ENCODE measurements around the gene C3orf49.

The C3orf49 gene

GRCh38 chr3:63818282-63819150 lies 583 bp upstream of the C3orf49 start:
- TF ChIP-seq NFIC (IDR thresholded peaks at IDR 0.05) (0 out of 2 replicates have a peak, but pooled peaks have one; percentile 12), TEAD4 (IDR thresholded peaks at IDR 0.05) (no peak), RAD21 (IDR thresholded peaks at IDR 0.05; ENCODE audit: low read depth) (peak; percentile 78)

- TF ChIP-seq TCF12 (IDR thresholded peaks at IDR 0.05; ENCODE audit: low read depth) (no peak), YY1 (IDR thresholded peaks at IDR 0.05; ENCODE audit: low read depth) (no peak), EP300 (IDR thresholded peaks at IDR 0.05; ENCODE audit: borderline replicate concordance) (no peak), RAD21 (IDR thresholded peaks at IDR 0.05; ENCODE audit: low read depth) (no peak), ZBTB7A (IDR thresholded peaks at IDR 0.05; ENCODE audit: low read depth) (no peak), NFIC (IDR thresholded peaks at IDR 0.05) (no peak), FOXM1 (IDR thresholded peaks at IDR 0.05; ENCODE audit: borderline replicate concordance, low read depth) (no peak), CREB1 (IDR thresholded peaks at IDR 0.05; ENCODE audit: low read depth) (no peak), TEAD4 (IDR thresholded peaks at IDR 0.05) (no peak), MAX (IDR thresholded peaks at IDR 0.05) (no peak), REST (IDR thresholded peaks at IDR 0.05; ENCODE audit: low read depth) (no peak), CEBPB (IDR thresholded peaks at IDR 0.05) (no peak), EGR1 (IDR thresholded peaks at IDR 0.05) (no peak), TAF1 (IDR thresholded peaks at IDR 0.05; ENCODE audit: low read depth) (no peak), USF1 (IDR thresholded peaks at IDR 0.05) (no peak)
Measured at GRCh38 chr3:63824309-63824708, 5.2 kb downstream of the C3orf49 start.

GRCh38 chr3:63830526-63830925 lies 11.4 kb downstream of the C3orf49 start:
- TF ChIP-seq EGR1 (IDR thresholded peaks at IDR 0.05) (no peak), NFIC (IDR thresholded peaks at IDR 0.05) (no peak), CREB1 (IDR thresholded peaks at IDR 0.05; ENCODE audit: low read depth) (no peak), REST (IDR thresholded peaks at IDR 0.05; ENCODE audit: low read depth) (no peak), MAX (IDR thresholded peaks at IDR 0.05) (no peak), CEBPB (IDR thresholded peaks at IDR 0.05) (no peak), TCF12 (IDR thresholded peaks at IDR 0.05; ENCODE audit: low read depth) (no peak), FOXM1 (IDR thresholded peaks at IDR 0.05; ENCODE audit: borderline replicate concordance, low read depth) (no peak), TAF1 (IDR thresholded peaks at IDR 0.05; ENCODE audit: low read depth) (no peak), YY1 (IDR thresholded peaks at IDR 0.05; ENCODE audit: low read depth) (no peak), RAD21 (IDR thresholded peaks at IDR 0.05; ENCODE audit: low read depth) (no peak), ZBTB7A (IDR thresholded peaks at IDR 0.05; ENCODE audit: low read depth) (no peak), TEAD4 (IDR thresholded peaks at IDR 0.05) (no peak), USF1 (IDR thresholded peaks at IDR 0.05) (no peak), EP300 (IDR thresholded peaks at IDR 0.05; ENCODE audit: borderline replicate concordance) (no peak)

- TF ChIP-seq RAD21 (IDR thresholded peaks at IDR 0.05; ENCODE audit: low read depth), result no peak
- TF ChIP-seq REST (IDR thresholded peaks at IDR 0.05; ENCODE audit: low read depth), result no peak
- TF ChIP-seq MAX (IDR thresholded peaks at IDR 0.05), result no peak
- no peak for TF ChIP-seq CEBPB (IDR thresholded peaks at IDR 0.05)
- TF ChIP-seq ZBTB7A (IDR thresholded peaks at IDR 0.05; ENCODE audit: low read depth), result no peak
- no peak for TF ChIP-seq TCF12 (IDR thresholded peaks at IDR 0.05; ENCODE audit: low read depth)
- no peak for TF ChIP-seq NFIC (IDR thresholded peaks at IDR 0.05)
Measured at GRCh38 chr3:63832395-63832794, 13.3 kb downstream of the C3orf49 start.

Data from Ishikawa (cell line).